ENCODE measurements around the gene COL16A1.

Gene COL16A1

DNA sequence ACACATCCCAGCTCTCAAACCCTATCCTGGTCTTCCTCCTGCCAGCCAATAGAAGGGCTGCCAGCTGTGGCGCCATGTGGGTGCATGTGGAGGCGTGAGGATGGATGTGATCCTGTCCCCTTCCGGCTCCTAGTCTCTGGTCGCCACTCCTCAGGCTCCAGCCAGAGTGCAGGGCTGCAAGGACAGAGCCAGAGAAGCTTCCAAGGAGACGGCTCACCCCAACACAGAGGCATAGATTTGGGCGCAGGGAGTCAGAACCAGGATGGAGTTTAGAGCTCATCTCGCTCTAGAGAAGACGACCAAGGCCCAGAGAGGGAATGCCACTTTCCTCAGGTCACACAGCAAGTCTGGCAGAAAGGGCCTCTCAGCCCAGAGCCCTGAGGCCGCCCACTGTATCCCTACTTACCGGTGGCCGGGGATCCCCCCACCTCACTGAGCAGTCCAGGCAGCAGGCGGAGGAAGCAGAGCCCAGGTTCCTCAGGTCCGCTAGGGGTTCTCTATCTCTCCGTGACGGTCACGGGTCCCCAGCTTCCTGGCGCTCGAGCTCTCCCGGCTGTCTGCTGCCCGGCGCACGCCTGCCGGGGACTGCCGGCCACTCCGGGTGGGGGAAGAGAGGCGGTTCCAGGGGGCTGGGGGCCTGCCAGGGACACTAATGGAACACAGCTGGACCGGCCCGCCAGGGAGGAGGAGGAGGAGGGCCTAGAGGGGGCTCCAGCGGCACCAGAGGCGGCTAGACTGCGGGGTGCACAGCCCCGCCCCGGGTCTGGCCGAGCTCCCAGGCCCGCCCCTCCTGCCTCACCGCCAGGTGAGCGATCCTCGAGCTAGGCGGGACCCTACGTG lies at the start of gene COL16A1:
COL16A1 (minus strand) TSS at position 587 of the 840 bp plus-strand sequence. CDS start 1,824 bp downstream, outside the sequence.
- Mint-ChIP-seq H3K27ac (no peak within 1 kb of the TSS), H3K27me3 (peaks cover 21% of the 10 kb centered on the region), H3K36me3 (no peaks in the 10 kb centered on the region), H3K4me1 (peaks cover 44% of the 10 kb centered on the region), H3K4me3 (peak within 1 kb of the TSS; percentile 30), H3K9me3 (no peaks in the 10 kb centered on the region)

DNA sequence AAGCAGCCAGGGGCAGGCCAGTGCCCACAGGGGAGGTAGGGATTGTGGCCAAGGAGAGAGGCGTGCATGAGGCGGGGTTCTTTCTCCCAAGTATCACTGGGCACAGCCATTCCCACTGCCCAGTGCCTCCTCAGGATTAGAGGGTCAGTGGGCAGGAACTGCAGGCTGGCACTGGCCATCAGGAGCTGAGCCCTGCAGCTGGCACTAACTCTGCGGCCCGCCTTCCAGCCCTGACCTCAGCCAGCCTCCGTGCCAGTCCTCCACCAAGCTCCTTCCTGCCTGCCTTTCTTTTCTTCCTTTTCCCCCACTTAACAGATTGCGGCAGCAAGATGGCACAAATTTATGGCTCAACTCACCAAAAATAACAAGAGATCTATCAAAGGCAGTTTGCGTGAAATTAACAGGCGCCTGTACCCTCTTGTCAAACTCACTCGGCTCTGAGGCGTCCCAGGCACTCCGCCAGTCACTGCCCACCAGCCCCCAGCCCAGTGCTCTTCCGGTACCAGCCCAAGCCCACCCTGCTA lies 49.2 kb upstream of the COL16A1 start:
- Mint-ChIP-seq H3K27ac (no peak overlapping the region), H3K27me3 (no peaks in the 10 kb centered on the region), H3K36me3 (no peaks in the 10 kb centered on the region), H3K9me3 (no peaks in the 10 kb centered on the region), H3K4me1 (peaks cover 20% of the 10 kb centered on the region), H3K4me3 (no peak overlapping the region)

DNA sequence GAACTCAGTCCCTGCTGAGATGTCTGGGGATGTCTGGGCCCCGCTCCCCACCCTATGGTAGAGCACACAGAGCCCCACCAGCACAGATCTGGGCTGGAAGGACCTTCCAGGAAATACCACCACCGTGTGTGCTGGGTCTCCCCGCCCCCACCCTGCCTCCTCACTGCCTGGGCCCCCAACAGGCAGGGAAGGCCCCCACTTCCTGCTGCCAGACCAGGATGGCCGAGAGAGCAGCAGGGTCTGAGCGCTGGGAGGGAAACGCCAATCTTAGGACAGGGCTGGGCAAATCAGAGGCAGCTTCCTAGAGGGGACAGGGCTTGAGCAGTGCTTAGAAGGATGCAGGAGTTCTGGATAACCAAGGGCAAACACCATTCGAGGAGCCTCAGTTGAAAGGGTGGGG lies 48.4 kb upstream of the COL16A1 start:
- no peaks in the 10 kb centered on the region for H3K36me3 Mint-ChIP-seq
- no peak overlapping the region for H3K27ac Mint-ChIP-seq
- no peaks in the 10 kb centered on the region for H3K27me3 Mint-ChIP-seq
- no peak overlapping the region for H3K4me3 Mint-ChIP-seq
- H3K9me3 Mint-ChIP-seq = no peaks in the 10 kb centered on the region
- peaks cover 20% of the 10 kb centered on the region for H3K4me1 Mint-ChIP-seq

GRCh38 chr1:31751822-31752241 lies 48.0 kb upstream of the COL16A1 start:
- Mint-ChIP-seq H3K4me3 (no peak overlapping the region), H3K27me3 (no peaks in the 10 kb centered on the region), H3K27ac (no peak overlapping the region), H3K9me3 (no peaks in the 10 kb centered on the region), H3K4me1 (peaks cover 22% of the 10 kb centered on the region), H3K36me3 (no peaks in the 10 kb centered on the region)

GRCh38 chr1:31750858-31751510 lies 47.2 kb upstream of the COL16A1 start:
- H3K36me3 Mint-ChIP-seq = no peaks in the 10 kb centered on the region
- no peak overlapping the region for H3K27ac Mint-ChIP-seq
- peaks cover 26% of the 10 kb centered on the region for H3K4me1 Mint-ChIP-seq
- no peak overlapping the region for H3K4me3 Mint-ChIP-seq
- H3K27me3 Mint-ChIP-seq = no peaks in the 10 kb centered on the region
- no peaks in the 10 kb centered on the region for H3K9me3 Mint-ChIP-seq

GRCh38 chr1:31749785-31750735 lies 46.2 kb upstream of the COL16A1 start:
- Mint-ChIP-seq H3K36me3 (no peaks in the 10 kb centered on the region), H3K4me1 (peaks cover 26% of the 10 kb centered on the region), H3K9me3 (no peaks in the 10 kb centered on the region), H3K4me3 (no peak overlapping the region), H3K27ac (no peak overlapping the region), H3K27me3 (no peaks in the 10 kb centered on the region)

- Mint-ChIP-seq H3K4me3 (no peak overlapping the region), H3K27me3 (no peaks in the 10 kb centered on the region), H3K27ac (no peak overlapping the region), H3K4me1 (peaks cover 26% of the 10 kb centered on the region), H3K36me3 (no peaks in the 10 kb centered on the region), H3K9me3 (no peaks in the 10 kb centered on the region)
Observed at GRCh38 chr1:31748365-31748764, 44.5 kb upstream of the COL16A1 start.

- peaks cover 23% of the 10 kb centered on the region for H3K4me1 Mint-ChIP-seq
- H3K27ac Mint-ChIP-seq = no peak overlapping the region
- no peaks in the 10 kb centered on the region for H3K9me3 Mint-ChIP-seq
- no peak overlapping the region for H3K4me3 Mint-ChIP-seq
- H3K27me3 Mint-ChIP-seq = no peaks in the 10 kb centered on the region
- H3K36me3 Mint-ChIP-seq = no peaks in the 10 kb centered on the region
Observed at GRCh38 chr1:31747304-31747703, 43.5 kb upstream of the COL16A1 start.

DNA sequence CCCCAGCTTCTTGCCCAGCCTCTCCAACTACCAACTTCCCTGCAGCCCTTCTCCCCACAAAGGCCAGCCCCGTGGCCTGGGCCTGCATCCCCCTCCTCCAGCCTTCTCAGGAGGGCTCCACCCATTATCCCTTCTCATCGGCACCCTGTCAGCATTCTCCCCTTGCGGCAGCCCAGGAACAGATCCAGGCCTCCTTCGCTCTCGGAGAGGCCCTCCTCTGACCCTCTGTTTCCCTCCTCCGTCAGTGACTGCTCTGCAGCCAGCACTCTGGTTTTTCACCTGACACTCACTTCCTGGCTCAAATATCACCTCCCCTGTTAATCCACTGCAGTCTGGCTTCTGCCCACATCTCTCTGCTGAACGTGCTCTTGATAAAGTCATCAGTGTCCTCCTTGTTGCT lies 42.9 kb upstream of the COL16A1 start:
- Mint-ChIP-seq H3K4me1 (peaks cover 17% of the 10 kb centered on the region), H3K4me3 (no peak overlapping the region), H3K27ac (no peak overlapping the region)

DNA sequence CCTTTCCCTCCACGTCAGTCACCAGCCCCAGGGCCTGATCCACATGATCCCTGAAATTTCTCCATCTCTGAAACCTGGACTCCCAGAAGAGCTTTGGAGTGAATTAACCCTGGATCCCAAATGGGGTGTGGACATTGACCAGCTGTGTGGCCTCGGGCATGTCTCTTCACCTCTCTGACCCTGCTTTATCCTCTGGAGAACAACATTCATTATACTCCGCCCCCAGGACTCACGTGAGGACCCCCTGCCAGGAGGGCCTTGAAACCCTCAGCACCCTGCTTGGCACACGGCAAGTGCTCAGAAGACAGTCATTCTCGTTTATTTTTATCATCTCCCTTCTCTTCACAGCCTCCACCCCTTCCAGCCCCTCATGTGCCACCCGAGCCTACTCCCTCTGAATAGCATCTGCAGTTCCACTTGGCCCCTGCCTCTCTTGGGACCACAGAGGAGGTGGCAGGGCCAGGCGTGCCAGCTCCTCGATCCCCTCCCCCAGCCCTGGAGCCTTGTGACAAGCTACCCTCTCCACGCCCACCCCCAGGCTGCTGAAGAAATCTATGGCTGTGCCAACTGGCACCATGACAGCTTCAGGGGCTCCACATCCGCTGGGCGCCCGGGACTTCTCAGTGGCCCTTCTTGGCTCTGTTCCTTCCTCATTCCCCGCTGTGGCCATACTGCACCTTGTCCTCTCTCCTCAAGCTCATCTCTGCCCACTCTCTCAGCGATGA lies 42.3 kb upstream of the COL16A1 start:
- H3K4me3 Mint-ChIP-seq = no peak overlapping the region
- H3K27ac Mint-ChIP-seq = no peak overlapping the region
- H3K4me1 Mint-ChIP-seq = peaks cover 14% of the 10 kb centered on the region
- no peaks in the 10 kb centered on the region for H3K9me3 Mint-ChIP-seq
- H3K36me3 Mint-ChIP-seq = no peaks in the 10 kb centered on the region
- H3K27me3 Mint-ChIP-seq = no peaks in the 10 kb centered on the region

More for the DNA sequence above, 42.9 kb upstream of the COL16A1 start:
- no peaks in the 10 kb centered on the region for H3K36me3 Mint-ChIP-seq
- H3K9me3 Mint-ChIP-seq = no peaks in the 10 kb centered on the region
- no peaks in the 10 kb centered on the region for H3K27me3 Mint-ChIP-seq

DNA sequence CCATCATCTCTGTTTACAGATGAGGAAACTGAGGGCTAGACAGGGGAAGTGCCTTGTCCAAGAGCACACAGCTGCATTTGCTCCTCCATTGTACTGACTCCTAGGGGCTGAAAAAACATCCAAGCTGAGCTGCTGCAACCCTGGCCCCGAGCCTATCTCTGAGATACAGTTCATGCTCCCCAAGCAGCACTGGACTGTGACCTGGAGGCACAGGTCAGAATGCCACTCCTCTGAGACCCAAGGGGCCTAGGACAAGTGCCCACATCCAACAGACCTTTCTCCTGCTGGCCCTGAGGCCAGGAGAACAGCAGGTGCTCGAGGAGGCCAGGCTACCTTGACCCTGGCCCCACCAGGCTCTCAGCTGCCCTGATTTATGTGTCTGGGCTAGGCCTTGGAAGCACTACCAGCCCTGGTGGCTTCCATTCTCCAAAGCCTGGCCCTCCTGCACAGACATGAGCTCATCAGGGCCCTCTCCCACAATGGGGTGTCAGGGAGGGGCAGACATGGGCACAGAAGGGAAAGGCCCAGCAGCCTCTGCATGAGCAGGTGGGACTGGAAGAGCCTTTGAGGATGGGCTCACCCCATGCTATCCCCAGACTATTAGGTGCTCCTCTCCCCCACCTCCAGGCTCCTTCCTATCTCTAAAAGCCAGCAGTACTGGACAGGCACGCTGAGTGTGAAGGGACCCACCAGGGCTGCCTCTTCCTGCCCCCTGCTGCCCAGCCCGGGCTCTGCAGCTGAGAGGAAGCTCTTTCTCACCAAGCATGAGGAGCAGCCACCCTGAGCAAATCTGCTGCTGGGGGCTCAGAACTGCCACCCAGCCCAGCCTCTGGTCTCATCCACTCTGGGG lies 41.5 kb upstream of the COL16A1 start:
- H3K4me3 Mint-ChIP-seq = no peak overlapping the region
- H3K4me1 Mint-ChIP-seq = peaks cover 6% of the 10 kb centered on the region
- no peaks in the 10 kb centered on the region for H3K36me3 Mint-ChIP-seq
- no peaks in the 10 kb centered on the region for H3K27me3 Mint-ChIP-seq
- H3K9me3 Mint-ChIP-seq = no peaks in the 10 kb centered on the region
- H3K27ac Mint-ChIP-seq = no peak overlapping the region

- H3K27ac Mint-ChIP-seq = no peak overlapping the region
- no peak overlapping the region for H3K4me3 Mint-ChIP-seq
- H3K4me1 Mint-ChIP-seq = peaks cover 11% of the 10 kb centered on the region
- H3K36me3 Mint-ChIP-seq = no peaks in the 10 kb centered on the region
- no peaks in the 10 kb centered on the region for H3K27me3 Mint-ChIP-seq
- no peaks in the 10 kb centered on the region for H3K9me3 Mint-ChIP-seq
Observed at GRCh38 chr1:31744165-31744888, 40.5 kb upstream of the COL16A1 start.

- H3K27me3 Mint-ChIP-seq = no peaks in the 10 kb centered on the region
- peaks cover 17% of the 10 kb centered on the region for H3K4me1 Mint-ChIP-seq
- H3K4me3 Mint-ChIP-seq = no peak overlapping the region
- H3K36me3 Mint-ChIP-seq = no peaks in the 10 kb centered on the region
- no peaks in the 10 kb centered on the region for H3K9me3 Mint-ChIP-seq
- H3K27ac Mint-ChIP-seq = no peak overlapping the region
Observed at GRCh38 chr1:31742462-31743212, 38.8 kb upstream of the COL16A1 start.
